ENCODE measurements around the gene EXOC3.
"Not testable (repeated sequence)": the region's sequence is repeated elsewhere in the genome, so short reads cannot be mapped to it uniquely, and the experiment has no call there.

EXOC3 gene

GRCh38 chr5:442335-443238 is at the start of gene EXOC3:
TSS of gene EXOC3 (plus strand) at chr5:443176. CDS start at chr5:446206, 3,030 bp downstream.
- in situ Hi-C loops (cut with HindIII; ENCODE audit: low sequenced_read_pairs), result loop anchor here (5.0 kb wide), 1 partner anchor 60 kb away; no protein-coding TSS in a partner anchor

GRCh38 chr5:393846-394275 is 49.1 kb upstream of the EXOC3 start:
- in situ Hi-C loops (cut with HindIII; ENCODE audit: low sequenced_read_pairs), result no loop called here

- in situ Hi-C loops (cut with HindIII; ENCODE audit: low sequenced_read_pairs), result no loop called here
These were observed 48.3 kb upstream of the EXOC3 start for GRCh38 chr5:394671-395155.

- in situ Hi-C loops (cut with HindIII; ENCODE audit: low sequenced_read_pairs), result no loop called here
These were observed 47.6 kb upstream of the EXOC3 start for GRCh38 chr5:395156-395920.

- in situ Hi-C loops (cut with HindIII; ENCODE audit: low sequenced_read_pairs), result no loop called here
These were observed 47.0 kb upstream of the EXOC3 start for GRCh38 chr5:395921-396530.

- in situ Hi-C loops (cut with HindIII; ENCODE audit: low sequenced_read_pairs), result no loop called here
These were observed 46.4 kb upstream of the EXOC3 start for GRCh38 chr5:396531-396961.

GRCh38 chr5:398141-398474 is 44.9 kb upstream of the EXOC3 start:
- in situ Hi-C loops (cut with HindIII; ENCODE audit: low sequenced_read_pairs), result not testable (repeated sequence)

- in situ Hi-C loops (cut with HindIII; ENCODE audit: low sequenced_read_pairs), result no loop called here
These were observed 44.3 kb upstream of the EXOC3 start for GRCh38 chr5:398475-399295.

GRCh38 chr5:399296-400281 is 43.4 kb upstream of the EXOC3 start:
- in situ Hi-C loops (cut with HindIII; ENCODE audit: low sequenced_read_pairs), result no loop called here

- in situ Hi-C loops (cut with HindIII; ENCODE audit: low sequenced_read_pairs), result no loop called here
These were observed 42.5 kb upstream of the EXOC3 start for GRCh38 chr5:400282-401145.

- in situ Hi-C loops (cut with HindIII; ENCODE audit: low sequenced_read_pairs), result no loop called here
These were observed 41.6 kb upstream of the EXOC3 start for GRCh38 chr5:401146-402034.

GRCh38 chr5:402219-402614 is 40.8 kb upstream of the EXOC3 start:
- in situ Hi-C loops (cut with HindIII; ENCODE audit: low sequenced_read_pairs), result not testable (repeated sequence)

- in situ Hi-C loops (cut with HindIII; ENCODE audit: low sequenced_read_pairs), result no loop called here
These were observed 40.2 kb upstream of the EXOC3 start for GRCh38 chr5:402615-403359.

GRCh38 chr5:403995-404394 is 39.0 kb upstream of the EXOC3 start:
- in situ Hi-C loops (cut with HindIII; ENCODE audit: low sequenced_read_pairs), result no loop called here

GRCh38 chr5:404666-405241 is 38.2 kb upstream of the EXOC3 start:
- in situ Hi-C loops (cut with HindIII; ENCODE audit: low sequenced_read_pairs), result no loop called here

- in situ Hi-C loops (cut with HindIII; ENCODE audit: low sequenced_read_pairs), result no loop called here
These were observed 37.6 kb upstream of the EXOC3 start for GRCh38 chr5:405421-405820.

All from endothelial cell of hepatic sinusoid (primary cell).